HepG2 (cell line): ENCODE measurements around the gene DDRGK1. TPM values are rescaled to one million over a fixed set of nuclear protein-coding genes. Genes with fewer than 3 reads are reported as not detected.

Experiments used
- ARHGAP35 ChIP-seq: sonication (generic); formaldehyde crosslinking; IDR thresholded peaks from 2 replicates; pipeline ENCODE4 v1.9.0; 2022; ENCODE audit warnings: mild to moderate bottlenecking, inconsistent platforms, moderate library complexity, missing genetic modification reagents, borderline replicate concordance
- ARID3A ChIP-seq: IDR thresholded peaks from 2 replicates; pipeline ENCODE4 v1.6.1; 2012; ENCODE audit warnings: low read depth, low read length, improper control_type of control experiment
- ATM ChIP-seq: fragments of 450-650 bp; IDR thresholded peaks from 2 replicates; pipeline ENCODE4 v1.7.1; 2017; ENCODE audit warnings: mild to moderate bottlenecking, borderline replicate concordance
- GATAD1 ChIP-seq: IDR thresholded peaks from 2 replicates; pipeline ENCODE4 v1.6.1; 2016; ENCODE audit warnings: missing genetic modification reagents, missing compliant biosample characterization
- HES4 ChIP-seq: sonication (generic); formaldehyde crosslinking; IDR thresholded peaks from 2 replicates; pipeline ENCODE4 v1.9.0; 2021; ENCODE audit warnings: mild to moderate bottlenecking, missing genetic modification reagents, borderline replicate concordance
- HNRNPUL1 ChIP-seq: fragments of 200-400 bp; formaldehyde crosslinking; IDR thresholded peaks from 2 replicates; pipeline ENCODE4 v1.6.1; 2017; ENCODE audit warnings: low read depth, mild to moderate bottlenecking, low read length, moderate library complexity
- RBAK ChIP-seq: sonication (generic); formaldehyde crosslinking; IDR thresholded peaks from 2 replicates; pipeline ENCODE4 v1.5.1; 2020; ENCODE audit warnings: mild to moderate bottlenecking, missing genetic modification reagents
- SIN3A ChIP-seq: IDR thresholded peaks from 2 replicates; pipeline ENCODE4 v1.6.1; 2011; ENCODE audit warnings: low read depth, mild to moderate bottlenecking, control low read depth, low read length, borderline replicate concordance
- SP1 ChIP-seq, 2 experiments: fragments of 450-650 bp in 1 of 2; sonication (generic) in 1 of 2; formaldehyde crosslinking in 1 of 2; IDR thresholded peaks; 2 replicates each; pipeline versions ENCODE4 v1.4.0 to v1.6.1; 2016 to 2020; ENCODE audit warnings: missing genetic modification reagents in 1 of 2
- SP140L ChIP-seq: sonication (generic); formaldehyde crosslinking; IDR thresholded peaks from 2 replicates; pipeline ENCODE4 v1.4.0; 2020; ENCODE audit warnings: missing genetic modification reagents, borderline replicate concordance
- ZFX ChIP-seq: sonication (generic); formaldehyde crosslinking; IDR thresholded peaks from 2 replicates; pipeline ENCODE4 v1.4.0; 2020; ENCODE audit warnings: mild to moderate bottlenecking, low read depth, missing genetic modification reagents, moderate library complexity
- ZNF251 ChIP-seq: sonication (generic); formaldehyde crosslinking; IDR thresholded peaks from 2 replicates; pipeline ENCODE4 v1.9.0; 2021; ENCODE audit warnings: mild to moderate bottlenecking, missing genetic modification reagents
- ZNF354B ChIP-seq: sonication (generic); formaldehyde crosslinking; IDR thresholded peaks from 2 replicates; pipeline ENCODE4 v1.8.0; 2022; ENCODE audit warnings: mild to moderate bottlenecking, missing genetic modification reagents
- ZNF577 ChIP-seq: sonication (generic); formaldehyde crosslinking; IDR thresholded peaks from 2 replicates; pipeline ENCODE4 v1.4.0; 2020; ENCODE audit warnings: mild to moderate bottlenecking, low read depth, missing genetic modification reagents, borderline replicate concordance
- ZNF652 ChIP-seq: IDR thresholded peaks from 2 replicates; pipeline ENCODE4 v1.6.1; 2016; ENCODE audit warnings: low read depth, borderline replicate concordance
- ZNF670 ChIP-seq: sonication (generic); formaldehyde crosslinking; IDR thresholded peaks from 2 replicates; pipeline ENCODE4 v1.8.0; 2022; ENCODE audit warnings: mild to moderate bottlenecking, missing genetic modification reagents, borderline replicate concordance
- polyA plus RNA-seq, 8 experiments: library from polyadenylated mRNA; depleted of rRNA in 3 of 8; stranded (reverse) in 7 of 8; unstranded in 1 of 8; fragments of >200 nt; fragmentation: Illumina TruSeq in 4 of 8; extraction: Trizol in 4 of 8; gene quantifications; 2 replicates each; pipeline versions ENCODE4 v1.2.1 to v1.2.3, GENCODE V29; 2011 to 2016; ENCODE audit warnings: low read depth in 4 of 8, missing spikeins in 1 of 8, mixed read lengths in 1 of 8; ENCODE audit not compliant: insufficient read depth in 1 of 8
- total RNA-seq, 5 experiments: library from RNA; depleted of rRNA; stranded (reverse); fragments of >200 nt; fragmentation: Illumina TruSeq; extraction: Trizol; gene quantifications; 2 replicates each; pipeline ENCODE4 v1.2.3, GENCODE V29; 2016; ENCODE audit warnings: low read depth in 1 of 5
- TF ChIP-seq, protein P1 (sequence below): sonication (generic); formaldehyde crosslinking; IDR thresholded peaks from 2 replicates; pipeline ENCODE4 v1.9.0; 2021; ENCODE audit warnings: missing genetic modification reagents, borderline replicate concordance
- TF ChIP-seq, protein P2 (sequence below): sonication (generic); formaldehyde crosslinking; IDR thresholded peaks from 2 replicates; pipeline ENCODE4 v1.5.1; 2020; ENCODE audit warnings: mild to moderate bottlenecking, missing genetic modification reagents, borderline replicate concordance

DDRGK1 gene
- total and polyA plus RNA-seq, 2 of the 13 experiments (the other 11 are each of a cell fraction or from before 2014, with no cell fraction given), result 96.7 to 149 TPM

GRCh38 chr20:3168079-3168828, 36.2 kb downstream of the DDRGK1 start (continued):
- TF ChIP-seq HES4 (CRISPR knock-in tag) (peak; percentile 88; the same call in 1 of the 2 replicates), ARID3A (no peak), SP140L (CRISPR knock-in tag) (peak; percentile 85; the same call in 1 of the 2 replicates), RBAK (CRISPR knock-in tag) (no peak), ZNF670 (CRISPR knock-in tag) (peak; percentile 89; the same call in 1 of the 2 replicates), ZNF652 (CRISPR knock-in tag) (peak; percentile 55; the same call in 1 of the 2 replicates), ZFX (CRISPR knock-in tag) (peak; percentile 99), SIN3A (peak; percentile 45; the same call in 1 of the 2 replicates), ZNF354B (CRISPR knock-in tag) (peak; percentile 72; the same call in 1 of the 2 replicates), SP1 (IDR thresholded peaks at IDR 0.05) (no peak), SP1 (CRISPR knock-in tag; IDR thresholded peaks at IDR 0.05) (peak; percentile 57; the same call in 1 of the 2 replicates), ZNF251 (CRISPR knock-in tag) (0 out of 2 replicates have a peak, but pooled peaks have one; percentile 27), ATM (no peak), HNRNPUL1 (no peak), ZNF577 (CRISPR knock-in tag) (no peak), ARHGAP35 (CRISPR knock-in tag) (no peak; the same call in 1 of the 2 replicates), GATAD1 (peak; percentile 29; the same call in 1 of the 2 replicates)
- TF ChIP-seq, protein P1, sequence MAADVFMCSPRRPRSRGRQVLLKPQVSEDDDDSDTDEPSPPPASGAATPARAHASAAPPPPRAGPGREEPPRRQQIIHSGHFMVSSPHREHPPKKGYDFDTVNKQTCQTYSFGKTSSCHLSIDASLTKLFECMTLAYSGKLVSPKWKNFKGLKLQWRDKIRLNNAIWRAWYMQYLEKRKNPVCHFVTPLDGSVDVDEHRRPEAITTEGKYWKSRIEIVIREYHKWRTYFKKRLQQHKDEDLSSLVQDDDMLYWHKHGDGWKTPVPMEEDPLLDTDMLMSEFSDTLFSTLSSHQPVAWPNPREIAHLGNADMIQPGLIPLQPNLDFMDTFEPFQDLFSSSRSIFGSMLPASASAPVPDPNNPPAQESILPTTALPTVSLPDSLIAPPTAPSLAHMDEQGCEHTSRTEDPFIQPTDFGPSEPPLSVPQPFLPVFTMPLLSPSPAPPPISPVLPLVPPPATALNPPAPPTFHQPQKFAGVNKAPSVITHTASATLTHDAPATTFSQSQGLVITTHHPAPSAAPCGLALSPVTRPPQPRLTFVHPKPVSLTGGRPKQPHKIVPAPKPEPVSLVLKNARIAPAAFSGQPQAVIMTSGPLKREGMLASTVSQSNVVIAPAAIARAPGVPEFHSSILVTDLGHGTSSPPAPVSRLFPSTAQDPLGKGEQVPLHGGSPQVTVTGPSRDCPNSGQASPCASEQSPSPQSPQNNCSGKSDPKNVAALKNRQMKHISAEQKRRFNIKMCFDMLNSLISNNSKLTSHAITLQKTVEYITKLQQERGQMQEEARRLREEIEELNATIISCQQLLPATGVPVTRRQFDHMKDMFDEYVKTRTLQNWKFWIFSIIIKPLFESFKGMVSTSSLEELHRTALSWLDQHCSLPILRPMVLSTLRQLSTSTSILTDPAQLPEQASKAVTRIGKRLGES (CRISPR knock-in tag), result no peak
- TF ChIP-seq, protein P2, sequence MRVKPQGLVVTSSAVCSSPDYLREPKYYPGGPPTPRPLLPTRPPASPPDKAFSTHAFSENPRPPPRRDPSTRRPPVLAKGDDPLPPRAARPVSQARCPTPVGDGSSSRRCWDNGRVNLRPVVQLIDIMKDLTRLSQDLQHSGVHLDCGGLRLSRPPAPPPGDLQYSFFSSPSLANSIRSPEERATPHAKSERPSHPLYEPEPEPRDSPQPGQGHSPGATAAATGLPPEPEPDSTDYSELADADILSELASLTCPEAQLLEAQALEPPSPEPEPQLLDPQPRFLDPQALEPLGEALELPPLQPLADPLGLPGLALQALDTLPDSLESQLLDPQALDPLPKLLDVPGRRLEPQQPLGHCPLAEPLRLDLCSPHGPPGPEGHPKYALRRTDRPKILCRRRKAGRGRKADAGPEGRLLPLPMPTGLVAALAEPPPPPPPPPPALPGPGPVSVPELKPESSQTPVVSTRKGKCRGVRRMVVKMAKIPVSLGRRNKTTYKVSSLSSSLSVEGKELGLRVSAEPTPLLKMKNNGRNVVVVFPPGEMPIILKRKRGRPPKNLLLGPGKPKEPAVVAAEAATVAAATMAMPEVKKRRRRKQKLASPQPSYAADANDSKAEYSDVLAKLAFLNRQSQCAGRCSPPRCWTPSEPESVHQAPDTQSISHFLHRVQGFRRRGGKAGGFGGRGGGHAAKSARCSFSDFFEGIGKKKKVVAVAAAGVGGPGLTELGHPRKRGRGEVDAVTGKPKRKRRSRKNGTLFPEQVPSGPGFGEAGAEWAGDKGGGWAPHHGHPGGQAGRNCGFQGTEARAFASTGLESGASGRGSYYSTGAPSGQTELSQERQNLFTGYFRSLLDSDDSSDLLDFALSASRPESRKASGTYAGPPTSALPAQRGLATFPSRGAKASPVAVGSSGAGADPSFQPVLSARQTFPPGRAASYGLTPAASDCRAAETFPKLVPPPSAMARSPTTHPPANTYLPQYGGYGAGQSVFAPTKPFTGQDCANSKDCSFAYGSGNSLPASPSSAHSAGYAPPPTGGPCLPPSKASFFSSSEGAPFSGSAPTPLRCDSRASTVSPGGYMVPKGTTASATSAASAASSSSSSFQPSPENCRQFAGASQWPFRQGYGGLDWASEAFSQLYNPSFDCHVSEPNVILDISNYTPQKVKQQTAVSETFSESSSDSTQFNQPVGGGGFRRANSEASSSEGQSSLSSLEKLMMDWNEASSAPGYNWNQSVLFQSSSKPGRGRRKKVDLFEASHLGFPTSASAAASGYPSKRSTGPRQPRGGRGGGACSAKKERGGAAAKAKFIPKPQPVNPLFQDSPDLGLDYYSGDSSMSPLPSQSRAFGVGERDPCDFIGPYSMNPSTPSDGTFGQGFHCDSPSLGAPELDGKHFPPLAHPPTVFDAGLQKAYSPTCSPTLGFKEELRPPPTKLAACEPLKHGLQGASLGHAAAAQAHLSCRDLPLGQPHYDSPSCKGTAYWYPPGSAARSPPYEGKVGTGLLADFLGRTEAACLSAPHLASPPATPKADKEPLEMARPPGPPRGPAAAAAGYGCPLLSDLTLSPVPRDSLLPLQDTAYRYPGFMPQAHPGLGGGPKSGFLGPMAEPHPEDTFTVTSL (CRISPR knock-in tag), result peak; percentile 51; the same call in 1 of the 2 replicates
